GM12865 (cell line): ENCODE results near the gene DDX5.
"Not testable (repeated sequence)": the region's sequence is repeated elsewhere in the genome, so short reads cannot be mapped to it uniquely, and the experiment has no call there.

Experiments used
- DNase-seq: peaks from one replicate; pipeline ENCODE4 v3.0.0; 2010; ENCODE audit warnings: low read depth
- H3K4me3 ChIP-seq: 2 replicates; pipeline ENCODE4 v1.5.1; 2011; ENCODE audit warnings: mild to moderate bottlenecking, low read depth, low read length, control low read depth
- CTCF ChIP-seq: IDR thresholded peaks from 2 replicates; pipeline ENCODE4 v1.5.1; 2011; ENCODE audit warnings: low read length, control low read depth, low read depth, inconsistent platforms; ENCODE audit not compliant: insufficient read depth; ENCODE audit errors: missing control alignments

Gene DDX5

DNA sequence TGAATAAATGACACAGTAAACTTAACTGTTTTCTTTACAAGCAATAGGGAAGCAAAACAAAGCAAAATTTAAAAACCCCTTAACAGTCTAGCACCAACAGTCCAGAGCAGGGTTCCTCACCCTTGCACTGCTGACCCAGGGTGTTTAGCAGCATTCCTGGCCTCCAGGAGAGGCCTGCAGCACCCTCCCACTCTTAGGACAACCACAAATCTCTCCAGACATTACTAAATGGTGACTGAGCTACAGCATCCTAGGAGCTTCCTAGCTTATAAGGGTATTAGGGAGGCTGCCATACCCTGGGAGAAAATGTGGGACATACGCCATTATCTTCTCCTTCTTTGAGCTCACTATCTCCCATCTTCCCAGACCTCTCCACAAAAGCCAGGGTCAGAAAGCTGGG, 25.1 kb downstream of the DDX5 start:
- no peak for DNase-seq
- TF ChIP-seq CTCF = no peak
- no peak overlapping the region for H3K4me3 ChIP-seq

DNA sequence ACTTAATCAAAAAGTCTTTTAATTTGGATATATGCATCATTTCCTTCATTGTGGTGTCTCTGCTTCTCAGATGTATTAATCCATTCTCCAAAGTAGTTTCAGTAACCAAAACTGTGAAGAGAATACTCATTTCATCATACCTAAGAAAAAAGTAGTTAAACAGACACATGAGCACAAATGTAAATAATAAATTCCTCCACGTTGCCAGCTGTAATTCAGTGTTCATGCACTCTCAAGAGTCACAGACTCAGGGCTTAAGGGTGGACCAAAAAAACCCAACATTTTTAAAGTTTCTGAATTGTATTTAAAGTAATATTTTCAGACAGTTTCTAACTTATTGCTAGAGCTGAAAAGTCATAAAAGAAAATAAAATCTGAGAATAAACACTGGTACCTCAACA, 28.2 kb downstream of the DDX5 start:
- no peak for DNase-seq
- TF ChIP-seq CTCF = no peak
- no peak overlapping the region for H3K4me3 ChIP-seq

- no peak overlapping the region for H3K4me3 ChIP-seq
- DNase-seq = no peak
- TF ChIP-seq CTCF = no peak
Measured at GRCh38 chr17:64472564-64472963, 33.5 kb downstream of the DDX5 start.

DNA sequence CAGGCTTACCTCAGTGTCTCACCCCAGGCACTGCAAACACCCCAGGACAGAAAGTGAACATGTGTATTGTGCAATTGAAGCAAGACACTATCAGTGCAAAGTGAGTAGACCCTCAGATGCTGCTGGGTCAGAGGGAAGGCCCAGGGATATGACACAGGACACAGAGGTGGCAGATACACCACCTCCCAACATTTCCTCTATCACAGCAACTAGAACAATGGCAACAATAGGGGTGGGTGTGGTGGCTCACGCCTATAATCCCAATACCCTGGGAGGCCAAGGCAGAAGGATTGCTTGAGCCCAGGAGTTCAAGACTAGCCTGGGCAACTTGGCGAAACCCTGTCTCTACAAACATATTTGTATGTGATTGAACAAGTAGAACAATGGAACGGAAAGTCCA, 34.6 kb downstream of the DDX5 start:
- no peak overlapping the region for H3K4me3 ChIP-seq
- DNase-seq = no peak
- no peak for TF ChIP-seq CTCF

DNA sequence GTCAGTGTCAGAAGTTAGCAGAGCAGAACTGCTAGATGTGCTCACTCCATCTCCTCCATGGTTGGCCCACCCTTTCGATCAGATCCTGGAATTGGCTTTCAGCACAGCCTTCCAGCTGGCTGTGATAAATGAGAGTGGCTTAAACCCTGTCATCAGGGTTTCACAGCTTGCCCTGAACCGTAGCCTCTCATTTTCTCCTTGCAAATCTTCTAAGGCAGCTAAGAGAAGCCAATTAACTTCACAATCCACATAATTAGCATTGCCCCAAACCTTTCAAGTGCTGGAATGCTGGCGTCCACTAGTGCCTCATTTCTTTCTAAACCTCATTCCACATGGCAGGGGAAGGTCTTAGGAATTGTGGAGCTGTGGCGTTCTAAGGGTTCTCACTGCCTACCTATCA, 35.5 kb downstream of the DDX5 start:
- no peak overlapping the region for H3K4me3 ChIP-seq
- TF ChIP-seq CTCF = no peak
- DNase-seq = no peak

- H3K4me3 ChIP-seq = not testable (repeated sequence)
Measured at GRCh38 chr17:64466834-64467233, 39.3 kb downstream of the DDX5 start.

DNA sequence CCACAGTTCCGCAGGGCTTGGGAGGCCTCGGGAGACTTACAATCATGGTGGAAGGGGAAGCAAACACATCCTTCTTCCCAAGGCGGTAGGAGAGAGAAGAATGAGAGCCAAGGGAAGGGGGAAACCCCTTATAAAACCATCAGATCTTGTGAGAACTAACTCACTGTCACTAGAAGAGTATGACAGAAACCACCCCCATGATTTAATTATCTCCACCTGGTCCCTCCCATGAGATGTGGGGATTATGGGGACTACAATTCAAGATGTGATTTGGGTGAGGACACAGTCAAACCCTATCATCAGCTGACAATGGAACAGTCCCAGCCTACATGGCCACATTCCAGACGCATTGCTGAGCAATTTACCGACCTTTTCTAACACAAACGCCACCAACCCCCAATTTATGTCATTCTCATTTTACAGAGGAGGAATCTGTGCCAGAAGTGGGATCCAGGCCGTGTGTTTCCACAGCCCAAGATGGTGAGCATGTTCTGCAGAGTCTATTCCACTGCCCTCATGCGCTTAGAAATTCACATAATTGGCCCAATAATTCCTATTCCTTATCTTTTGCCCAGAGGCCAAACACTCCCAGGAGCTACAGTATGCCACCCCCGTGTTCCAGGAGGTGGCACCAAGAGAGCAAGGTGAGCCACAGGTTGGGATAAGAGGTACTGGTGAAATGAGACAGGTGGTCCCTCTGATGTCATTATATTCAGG, 39.9 kb downstream of the DDX5 start:
- DNase-seq = no peak
- no peak overlapping the region for H3K4me3 ChIP-seq
- no peak for TF ChIP-seq CTCF

More at GRCh38 chr17:64466834-64467233, 39.3 kb downstream of the DDX5 start:
- DNase-seq = not testable (repeated sequence)
